Embryonic facial prominence (tissue), 1 donor: ENCODE data around the gene P2RX2.

Experiments
- DNase-seq: peaks from one replicate; pipeline ENCODE4 v3.0.0-alpha.2; 2016; ENCODE audit errors: extremely low spot score

The P2RX2 gene

GRCh38 chr12:132620113-132620898 lies 1.7 kb downstream of the P2RX2 start:
- DNase-seq = no peak

DNA sequence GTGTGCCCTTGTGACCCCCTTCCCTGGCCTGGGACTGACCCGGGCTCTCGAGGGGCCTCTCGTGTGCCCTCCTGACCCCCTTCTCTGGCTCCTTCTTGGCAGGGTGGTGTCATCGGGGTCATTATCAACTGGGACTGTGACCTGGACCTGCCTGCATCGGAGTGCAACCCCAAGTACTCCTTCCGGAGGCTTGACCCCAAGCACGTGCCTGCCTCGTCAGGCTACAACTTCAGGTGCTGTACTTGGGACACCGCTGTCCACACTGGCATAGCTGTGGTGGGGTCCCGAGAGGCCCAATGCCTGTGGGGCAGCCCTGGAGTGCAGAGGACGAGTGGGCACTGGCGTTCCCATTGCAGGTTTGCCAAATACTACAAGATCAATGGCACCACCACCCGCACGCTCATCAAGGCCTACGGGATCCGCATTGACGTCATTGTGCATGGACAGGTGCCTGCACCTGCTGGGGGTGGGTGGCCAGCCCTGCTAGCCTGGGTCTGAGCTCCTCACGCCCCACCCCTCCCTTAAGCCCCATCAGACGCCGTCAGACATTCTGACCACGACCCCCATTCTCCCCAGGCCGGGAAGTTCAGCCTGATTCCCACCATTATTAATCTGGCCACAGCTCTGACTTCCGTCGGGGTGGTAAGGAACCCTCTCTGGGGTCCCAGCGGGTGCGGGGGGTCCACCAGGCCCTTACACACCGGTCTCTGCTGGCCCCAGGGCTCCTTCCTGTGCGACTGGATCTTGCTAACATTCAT lies 2.5 kb downstream of the P2RX2 start:
- no peak for DNase-seq

- no peak for DNase-seq
These were observed 3.3 kb downstream of the P2RX2 start for GRCh38 chr12:132621657-132622435.

GRCh38 chr12:132622437-132623071 lies 4.0 kb downstream of the P2RX2 start:
- no peak for DNase-seq

GRCh38 chr12:132623072-132623869 lies 4.7 kb downstream of the P2RX2 start:
- DNase-seq = no peak

GRCh38 chr12:132624186-132624855 lies 5.7 kb downstream of the P2RX2 start:
- no peak for DNase-seq

- DNase-seq = no peak
These were observed 6.5 kb downstream of the P2RX2 start for GRCh38 chr12:132624910-132625630.

DNA sequence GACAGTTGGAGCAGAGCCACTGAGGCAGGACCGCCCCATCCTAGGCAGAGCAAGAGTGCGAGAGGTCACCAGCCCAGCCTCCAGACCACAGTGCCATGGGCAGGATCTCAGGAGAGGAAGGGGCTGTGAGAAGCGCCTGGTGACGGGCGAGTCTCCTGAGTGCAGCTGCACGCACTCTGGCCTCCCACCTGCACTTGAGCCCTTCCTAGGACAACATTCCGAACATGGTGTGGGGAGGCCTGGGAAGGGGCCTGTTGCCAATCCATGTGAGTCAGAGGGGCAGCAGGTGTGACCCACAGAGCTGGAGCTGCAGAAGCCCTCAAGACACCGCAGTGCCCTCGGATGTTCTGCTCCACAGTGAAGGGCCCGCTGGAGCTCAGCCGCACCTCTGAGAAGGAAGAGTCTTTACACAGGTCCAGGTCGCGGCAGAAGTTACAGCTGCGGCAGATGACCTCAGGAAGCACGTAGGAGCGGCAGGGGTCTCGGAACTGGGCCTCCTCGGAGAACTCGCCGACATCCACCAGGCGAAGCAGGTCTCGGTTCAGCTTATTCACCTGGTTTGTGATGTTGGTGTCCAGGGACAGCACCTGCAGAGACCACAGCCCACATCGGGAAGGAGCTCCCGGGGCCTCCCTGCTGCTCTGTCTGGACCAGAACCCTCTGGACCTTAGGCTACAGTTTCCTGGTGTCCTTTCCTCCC lies 7.3 kb downstream of the P2RX2 start:
- DNase-seq = no peak

DNA sequence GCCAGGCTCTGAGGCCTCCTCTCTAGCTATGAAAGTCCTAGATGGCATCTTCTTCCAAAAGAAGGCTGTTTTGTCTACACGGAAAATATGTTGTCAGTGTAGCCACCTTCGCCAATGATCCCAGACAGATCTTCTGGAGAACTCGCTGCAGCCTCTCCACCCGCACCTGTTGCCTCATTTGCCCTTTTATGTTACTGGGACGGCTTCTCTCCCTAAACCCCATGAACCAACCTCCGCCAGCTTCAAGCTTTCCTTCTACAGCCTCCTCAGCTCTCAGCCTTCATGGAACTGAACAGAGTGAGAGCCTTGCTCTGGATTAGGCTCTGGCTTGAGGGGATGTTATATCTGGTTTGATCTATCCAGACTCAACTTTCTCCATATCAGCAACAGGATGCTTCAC lies 10.8 kb downstream of the P2RX2 start:
- no peak for DNase-seq

DNA sequence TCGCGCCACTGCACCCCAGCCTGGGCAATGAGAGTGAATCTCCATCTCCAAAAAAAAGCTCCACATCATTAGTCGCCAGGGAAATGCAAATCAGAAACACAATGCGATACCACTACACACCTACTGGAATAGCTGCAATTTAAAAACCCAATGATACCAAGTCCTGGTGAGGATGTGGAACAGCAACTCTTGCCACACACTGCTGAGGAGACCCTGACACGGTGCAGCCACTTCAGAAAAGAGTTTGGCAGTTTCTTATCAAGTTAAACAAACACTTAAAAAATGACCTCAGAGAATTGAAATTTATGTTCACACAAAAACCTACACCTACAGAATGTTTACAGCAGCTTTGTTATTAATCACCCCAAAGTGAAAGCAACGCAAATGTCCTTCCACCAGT lies 12.1 kb downstream of the P2RX2 start:
- no peak for DNase-seq

DNA sequence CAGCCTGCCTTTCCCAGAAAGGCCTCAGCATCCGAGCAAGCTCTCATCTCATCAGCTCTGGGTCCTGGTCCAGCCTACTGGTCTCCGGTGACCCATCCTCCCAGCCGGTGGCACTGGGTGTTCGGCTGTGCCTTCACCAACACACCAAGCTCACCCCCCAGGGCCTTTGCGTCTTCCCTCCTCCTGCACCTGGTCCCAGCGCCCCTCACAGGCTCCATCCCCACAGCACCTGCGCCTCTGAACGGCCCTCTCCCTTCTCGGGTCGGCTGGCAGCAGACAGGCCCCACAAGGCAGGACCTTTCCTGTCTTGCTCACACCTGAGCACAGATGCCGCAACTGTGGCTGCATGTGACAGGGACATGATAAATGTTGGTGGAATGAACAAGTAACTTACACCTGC lies 13.1 kb downstream of the P2RX2 start:
- no peak for DNase-seq

- DNase-seq = no peak
These were observed 14.1 kb downstream of the P2RX2 start for GRCh38 chr12:132632521-132633228.

DNA sequence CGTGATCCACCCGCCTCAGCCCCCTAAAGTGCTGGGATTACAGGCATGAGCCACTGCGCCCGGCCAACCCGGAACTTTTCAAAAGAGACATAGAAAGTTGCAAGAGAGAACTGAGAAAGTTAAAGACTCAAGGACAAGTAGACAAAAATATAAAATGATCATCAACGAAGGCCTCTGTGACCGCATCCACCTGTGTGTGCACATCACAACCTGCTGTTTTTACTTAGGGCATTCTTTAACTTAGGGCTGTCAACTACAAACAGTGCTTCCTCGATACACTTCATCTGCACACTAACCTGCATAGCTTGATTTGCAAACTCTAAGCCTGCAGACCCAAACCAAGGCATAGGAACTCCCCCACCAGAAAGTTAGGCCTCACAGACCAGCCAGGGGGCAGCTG lies 14.8 kb downstream of the P2RX2 start:
- no peak for DNase-seq

- DNase-seq = no peak
These were observed 15.3 kb downstream of the P2RX2 start for GRCh38 chr12:132633901-132634300.

DNA sequence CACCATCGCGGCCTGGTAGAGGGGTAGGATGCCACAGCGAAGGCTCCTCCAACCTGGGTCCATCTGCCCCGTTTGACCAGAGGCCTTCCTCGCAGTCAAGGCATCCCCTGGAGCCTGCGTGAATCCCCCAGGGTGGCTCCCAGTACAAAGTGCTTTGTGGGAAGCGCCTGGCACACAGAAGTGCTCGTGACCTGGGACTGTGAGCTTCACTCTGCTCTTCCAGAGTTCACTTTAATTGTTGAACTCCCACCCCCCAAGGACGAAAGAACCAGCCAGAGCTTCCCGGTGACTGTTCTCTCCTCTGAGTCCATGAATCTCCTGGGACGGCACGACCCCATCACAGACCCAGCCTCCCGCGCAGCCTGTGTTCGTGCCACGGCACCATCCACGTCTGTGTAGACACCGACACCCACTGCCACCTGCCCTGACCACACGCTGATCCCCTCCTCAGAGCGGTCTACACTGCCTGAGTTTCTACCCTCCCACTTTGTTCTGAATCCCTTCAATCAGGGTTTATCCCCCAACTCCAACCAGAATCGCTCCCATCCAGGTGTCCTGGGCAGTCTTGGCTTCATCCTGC lies 15.9 kb downstream of the P2RX2 start:
- DNase-seq = no peak

DNA sequence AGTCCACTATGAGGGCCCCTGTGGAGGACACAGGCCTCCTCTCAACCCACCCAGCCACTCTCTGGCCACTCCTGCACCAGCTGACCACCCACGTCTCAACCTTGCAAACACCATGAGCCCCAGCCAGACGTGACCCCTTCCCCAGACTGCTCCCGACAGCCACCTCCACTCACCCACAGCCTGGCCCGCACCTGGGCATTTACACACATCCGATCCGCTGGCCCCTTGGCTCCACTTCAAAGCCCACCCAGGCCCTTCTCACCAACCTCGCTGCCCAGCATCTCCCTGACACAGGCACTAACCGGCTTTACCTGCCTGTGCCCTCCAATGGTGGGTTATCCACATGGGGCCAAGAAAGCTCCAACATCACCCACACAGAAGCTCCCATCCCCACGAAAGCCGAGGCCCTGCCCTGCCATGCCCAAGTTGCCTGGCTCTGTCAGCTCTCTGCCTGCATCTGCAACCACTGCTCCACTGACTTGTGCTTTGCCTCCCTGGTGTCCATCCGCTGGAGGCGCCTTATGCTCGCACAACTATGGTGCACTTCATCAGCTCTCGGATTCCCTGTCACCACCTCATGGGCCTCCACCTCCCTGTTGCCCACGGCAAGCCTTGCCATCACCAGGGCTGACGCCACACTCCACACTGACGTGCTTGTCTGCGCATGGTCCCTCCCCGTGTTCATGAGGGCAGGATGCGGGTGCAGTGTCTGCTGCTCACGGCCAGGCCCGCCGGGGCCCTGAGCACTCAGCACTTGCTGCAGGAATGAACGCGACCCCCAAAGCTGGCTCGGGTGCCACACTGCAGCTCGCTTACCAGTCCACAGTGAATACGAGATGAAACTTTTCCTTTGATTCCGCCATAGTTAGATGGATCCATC lies 16.7 kb downstream of the P2RX2 start:
- no peak for DNase-seq

DNA sequence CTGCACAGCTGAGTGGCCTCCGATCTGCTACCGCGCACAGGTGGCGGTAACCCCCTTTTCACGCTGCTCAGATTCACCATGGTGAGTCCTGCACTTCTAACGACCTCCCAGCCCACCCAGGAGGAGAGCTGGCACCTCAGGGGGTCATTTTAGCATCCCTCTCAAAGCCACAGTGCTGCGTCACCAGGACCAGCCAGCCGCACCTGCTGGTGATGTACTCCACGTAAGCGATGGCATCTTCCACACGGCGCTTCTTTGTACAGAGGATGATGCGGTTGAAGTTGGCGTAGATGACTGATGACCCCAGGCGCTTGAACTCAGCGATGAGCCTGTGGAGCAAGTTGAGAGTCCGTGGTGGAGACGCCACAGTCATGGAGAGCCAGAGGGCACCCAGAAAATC lies 19.2 kb downstream of the P2RX2 start:
- no peak for DNase-seq
